ENCODE data around the gene PPIE.

The PPIE gene

GRCh38 chr1:39808784-39809517, 70.3 kb downstream of the PPIE start:
- DNase-seq (ENCODE audit: low read depth) = no peak

DNA sequence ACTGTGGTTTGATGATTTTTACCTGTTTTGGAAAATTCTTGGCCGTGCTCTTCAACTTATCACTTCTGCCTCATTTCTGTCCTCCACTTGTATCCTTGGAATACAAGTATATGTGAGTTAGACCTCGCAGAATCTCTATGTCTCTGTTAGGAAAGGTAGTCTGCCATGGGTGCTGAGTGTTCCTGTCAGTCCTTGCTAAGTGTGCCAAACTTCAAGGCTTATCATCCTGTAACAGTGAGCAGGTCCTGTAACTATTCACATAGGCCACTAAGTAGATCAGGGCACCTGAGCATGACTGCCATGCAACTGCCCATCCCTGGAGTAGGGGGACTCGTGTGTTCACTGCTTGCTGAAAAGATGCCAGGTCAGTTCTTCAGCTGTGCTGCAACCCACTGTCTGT, 74.2 kb downstream of the PPIE start:
- no peak for DNase-seq (ENCODE audit: low read depth)

All from activated T-cell treated with anti-CD3 and anti-CD28 coated beads for 1 hour (primary cell).